WTC11 (cell line): Measurements from ENCODE around the gene CHD9NB. TPM values are rescaled to one million over a fixed set of nuclear protein-coding genes. Genes with fewer than 3 reads are reported as not detected.

ENCODE experiments used
- ATAC-seq: fragments of 200-7000 bp; cut with Tn5 transposase; 2 replicates; pipeline ENCODE4 v1.10.0; 2021; ENCODE audit warnings: mild to moderate bottlenecking, moderate library complexity
- Bru-seq: library from RNA; stranded (reverse); fragments of 400-500 nt; gene quantifications from one replicate; lab custom pipeline; 2021; lab: Mats Ljungman, UMichigan
- CTCF ChIA-PET: fragments of 300-600 bp; sonication (Branson Sonifier 250); formaldehyde crosslinking; loops from one replicate; lab custom pipeline; 2021; ENCODE audit warnings: antibody characterized with exemption; lab: Charles Lee
- POLR2A ChIA-PET: fragments of 350-600 bp; sonication (Branson Sonifier 250); formaldehyde crosslinking; loops from one replicate; lab custom pipeline; 2021; ENCODE audit warnings: antibody characterized with exemption; lab: Charles Lee
- DNase-seq: peaks from one replicate; pipeline ENCODE4 v3.0.0; 2021; ENCODE audit warnings: low spot score
- H3K27ac Mint-ChIP-seq: 2 replicates; pipeline ENCODE4 v1.8.0; 2021; ENCODE audit warnings: mixed read lengths
- H3K27me3 Mint-ChIP-seq: 2 replicates; pipeline ENCODE4 v1.8.0; 2021; ENCODE audit warnings: low read depth, mild to moderate bottlenecking, moderate library complexity, mixed read lengths
- H3K36me3 Mint-ChIP-seq: 2 replicates; pipeline ENCODE4 v1.8.0; 2021; ENCODE audit warnings: mixed read lengths
- H3K4me1 Mint-ChIP-seq: 2 replicates; pipeline ENCODE4 v1.8.0; 2022; ENCODE audit warnings: mixed read lengths
- H3K4me3 Mint-ChIP-seq: 2 replicates; pipeline ENCODE4 v1.8.0; 2021; ENCODE audit warnings: mild to moderate bottlenecking, moderate library complexity, mixed read lengths
- H3K9me3 Mint-ChIP-seq: 2 replicates; pipeline ENCODE4 v1.8.0; 2021; ENCODE audit warnings: mixed read lengths
- ERG ChIP-seq: fragments of 250-450 bp; sonication (Bioruptor Pico); IDR thresholded peaks from 2 replicates; pipeline ENCODE4 v1.8.0; 2021; ENCODE audit warnings: mild to moderate bottlenecking
- FOXK1 ChIP-seq: sonication (generic); formaldehyde crosslinking; IDR thresholded peaks from 2 replicates; pipeline ENCODE4 v1.8.0; 2022; ENCODE audit warnings: mild to moderate bottlenecking, moderate library complexity, missing genetic modification reagents
- GABPB1 ChIP-seq: sonication (generic); formaldehyde crosslinking; IDR thresholded peaks from 2 replicates; pipeline ENCODE4 v1.8.1; 2023; ENCODE audit warnings: mild to moderate bottlenecking, missing genetic modification reagents
- HMGA2 ChIP-seq: fragments of 250-450 bp; sonication (Bioruptor Pico); IDR thresholded peaks from 2 replicates; pipeline ENCODE4 v1.4.0; 2021; ENCODE audit warnings: mild to moderate bottlenecking, moderate library complexity
- JUN ChIP-seq: sonication (generic); formaldehyde crosslinking; IDR thresholded peaks from 2 replicates; pipeline ENCODE4 v1.8.0; 2023; ENCODE audit warnings: mild to moderate bottlenecking, missing genetic modification reagents
- NFATC4 ChIP-seq: fragments of 250-450 bp; sonication (Bioruptor Pico); IDR thresholded peaks from 2 replicates; pipeline ENCODE4 v1.9.0; 2021; ENCODE audit warnings: mild to moderate bottlenecking
- NFE2L1 ChIP-seq: sonication (generic); formaldehyde crosslinking; IDR thresholded peaks from 2 replicates; pipeline ENCODE4 v1.8.1; 2023; ENCODE audit warnings: missing genetic modification reagents
- TP53 ChIP-seq: sonication (generic); formaldehyde crosslinking; IDR thresholded peaks from 2 replicates; pipeline ENCODE4 v1.8.1; 2023; ENCODE audit warnings: mild to moderate bottlenecking, missing genetic modification reagents
- USF1 ChIP-seq: sonication (generic); formaldehyde crosslinking; IDR thresholded peaks from 2 replicates; pipeline ENCODE4 v1.8.0; 2022; ENCODE audit warnings: mild to moderate bottlenecking, missing genetic modification reagents
- ZBTB21 ChIP-seq: sonication (generic); formaldehyde crosslinking; IDR thresholded peaks from 2 replicates; pipeline ENCODE4 v1.8.1; 2023; ENCODE audit warnings: mild to moderate bottlenecking, missing genetic modification reagents, borderline replicate concordance
- ZBTB43 ChIP-seq: sonication (generic); formaldehyde crosslinking; IDR thresholded peaks from 2 replicates; pipeline ENCODE4 v1.8.1; 2023; ENCODE audit warnings: mild to moderate bottlenecking, missing genetic modification reagents
- ZNF121 ChIP-seq: sonication (generic); formaldehyde crosslinking; IDR thresholded peaks from 2 replicates; pipeline ENCODE4 v1.8.0; 2023; ENCODE audit warnings: missing genetic modification reagents
- ZNF263 ChIP-seq: sonication (generic); formaldehyde crosslinking; IDR thresholded peaks from 2 replicates; pipeline ENCODE4 v1.8.1; 2022; ENCODE audit warnings: low read depth, mild to moderate bottlenecking, moderate library complexity, missing genetic modification reagents
- ZNF396 ChIP-seq: fragments of 250-450 bp; sonication (Bioruptor Pico); IDR thresholded peaks from 2 replicates; pipeline ENCODE4 v1.8.0; 2021; ENCODE audit warnings: mild to moderate bottlenecking, moderate library complexity, borderline replicate concordance
- ZNF423 ChIP-seq: fragments of 250-450 bp; sonication (Bioruptor Pico); IDR thresholded peaks from 2 replicates; pipeline ENCODE4 v2.1.2; 2022; ENCODE audit warnings: mild to moderate bottlenecking, moderate library complexity
- ZNF671 ChIP-seq: fragments of 250-450 bp; sonication (Bioruptor Pico); IDR thresholded peaks from 2 replicates; pipeline ENCODE4 v1.8.0; 2021; ENCODE audit warnings: mild to moderate bottlenecking
- long read RNA-seq, 3 experiments: library from RNA in 1 of 3; library from capped mRNA in 1 of 3; library from polyadenylated mRNA in 1 of 3; unstranded in 2 of 3; stranded (forward) in 1 of 3; transcript quantifications; one replicate each; pipeline ENCODE4 v2.0.0, GENCODE V29; 2021
- total RNA-seq: library from RNA; stranded (reverse); gene quantifications from 3 replicates; pipeline ENCODE4 v1.2.3, GENCODE V29; 2021
- TF ChIP-seq, protein P1 (sequence below): sonication (generic); formaldehyde crosslinking; IDR thresholded peaks from 2 replicates; pipeline ENCODE4 v1.8.1; 2022; ENCODE audit warnings: mild to moderate bottlenecking, moderate library complexity, missing genetic modification reagents
- TF ChIP-seq, protein P2 (sequence below): fragments of 250-450 bp; sonication (Bioruptor Pico); conservative IDR thresholded peaks from 2 replicates; pipeline ENCODE4 v1.9.0; 2021; ENCODE audit warnings: mild to moderate bottlenecking
- TF ChIP-seq, protein P3 (sequence below): sonication (generic); formaldehyde crosslinking; IDR thresholded peaks from 2 replicates; pipeline ENCODE4 v1.8.1; 2022; ENCODE audit warnings: missing genetic modification reagents, borderline replicate concordance

CHD9NB gene
- total RNA-seq (2.9 to 3.5 TPM (median 3.0 TPM) in 3 replicates), Bru-seq, nascent RNA (percentile 36 among the genes with signal in this experiment)
- long read RNA-seq, experiment 1, result 0 reads
- long read RNA-seq, experiment 2, partial matches to known transcripts, result 0 of 3 reads
- long read RNA-seq, experiment 2, other reads (novel, unspliced or antisense), result 3 of 3 reads
- long read RNA-seq, experiment 3, partial matches to known transcripts, result 0 of 1 reads
- long read RNA-seq, experiment 3, other reads (novel, unspliced or antisense), result 1 of 1 reads

DNA sequence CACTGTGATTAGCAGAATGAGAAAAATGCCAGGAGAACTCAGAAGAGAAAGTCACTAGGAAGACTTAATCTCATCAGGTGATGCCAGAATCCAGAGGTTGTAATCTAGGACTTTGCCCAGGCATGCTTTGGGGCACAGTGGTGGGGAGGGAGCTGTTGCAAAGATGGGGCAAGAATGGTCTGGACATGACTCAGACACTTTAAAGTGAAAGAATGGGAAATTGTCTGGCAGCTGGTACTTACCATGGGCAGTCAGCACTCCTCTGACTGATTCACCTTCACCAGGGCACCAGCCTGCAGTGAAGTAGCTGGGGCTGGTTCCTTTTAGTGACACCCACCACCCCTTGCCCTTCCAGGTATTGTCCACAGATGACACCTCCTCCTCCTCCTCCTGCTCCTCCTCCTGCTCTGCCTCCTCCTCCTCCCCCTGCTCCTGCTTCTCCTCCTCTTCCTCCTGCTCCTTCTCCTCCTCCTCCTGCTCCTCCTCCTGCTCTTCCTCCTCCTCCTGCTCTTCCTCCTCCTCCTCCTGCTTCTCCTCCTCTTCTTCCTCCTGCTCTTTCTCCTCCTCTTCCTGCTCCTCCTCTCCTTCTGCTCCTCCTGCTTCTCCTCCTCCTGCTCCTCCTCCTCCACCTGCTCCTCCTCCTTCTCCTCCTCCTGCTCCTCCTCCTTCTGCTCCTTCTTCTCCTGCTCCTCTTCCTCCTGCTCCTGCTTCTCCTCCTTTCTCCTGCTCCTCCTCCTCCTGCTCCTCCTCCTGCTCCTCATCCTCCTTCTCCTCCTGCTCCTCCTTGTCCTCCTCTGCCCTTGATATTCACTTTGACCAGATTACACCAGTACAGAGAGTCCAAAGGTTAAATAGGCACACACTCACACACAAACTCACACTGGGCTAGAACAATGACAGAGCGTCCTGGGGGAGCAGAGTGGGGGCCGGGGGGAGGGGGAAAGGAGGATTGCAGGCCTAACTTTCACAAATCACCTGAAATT, at the start of gene CHD9NB:
CHD9NB (minus strand) TSS at position 379 of the 983 bp plus-strand sequence. CDS start 8,739 bp downstream, outside the sequence.
- ChIA-PET CTCF (interaction anchor here (1.5 kb wide), 1 partner anchor 30 kb away, joined by 3 read pairs; no protein-coding TSS in a partner anchor), POLR2A (no interaction called here)
- Mint-ChIP-seq H3K36me3 (peaks cover 2% of the 10 kb centered on the region; the same call in 1 of the 2 replicates), H3K9me3 (no peaks in the 10 kb centered on the region), H3K27ac (no peak within 1 kb of the TSS), H3K4me1 (peaks cover 30% of the 10 kb centered on the region)
- DNase-seq (no peak), ATAC-seq (no peak)
- peak; percentile 94 for TF ChIP-seq ZNF263 (CRISPR knock-in tag)
- TF ChIP-seq NFE2L1, result 0 out of 2 replicates have a peak, but pooled peaks have one; percentile 12
- no peak for TF ChIP-seq TP53 (CRISPR knock-in tag)
- no peak for TF ChIP-seq ZNF423
- TF ChIP-seq GABPB1 (CRISPR knock-in tag), result peak; percentile 72
- TF ChIP-seq, all 79 proteins: peak for 3
- Mint-ChIP-seq H3K4me3 (no peak within 1 kb of the TSS), H3K27me3 (peaks cover 10% of the 10 kb centered on the region; the same call in 1 of the 2 replicates)

DNA sequence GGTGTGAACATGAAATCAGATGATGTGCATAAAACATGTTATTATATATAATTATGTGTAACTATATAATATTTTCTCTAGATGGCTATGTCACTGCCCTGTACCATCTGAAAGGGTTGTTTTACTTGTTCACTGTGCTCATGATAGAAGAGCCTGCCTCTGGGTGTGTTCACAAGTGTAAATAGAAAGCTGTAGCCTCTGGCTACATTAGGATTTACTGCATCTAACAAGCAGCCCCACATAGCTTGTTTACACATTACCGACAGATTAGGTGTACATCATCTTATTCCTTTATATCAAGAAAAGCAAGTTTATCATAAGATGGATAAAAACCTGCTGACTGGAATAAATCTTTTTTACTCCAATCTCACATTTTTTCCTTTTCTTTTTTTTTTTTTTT, 48.2 kb upstream of the CHD9NB start:
- Mint-ChIP-seq H3K9me3 (no peaks in the 10 kb centered on the region), H3K27me3 (no peaks in the 10 kb centered on the region), H3K4me3 (no peak overlapping the region), H3K36me3 (no peaks in the 10 kb centered on the region), H3K4me1 (peaks cover 40% of the 10 kb centered on the region), H3K27ac (no peak overlapping the region)
- TF ChIP-seq, protein P1, sequence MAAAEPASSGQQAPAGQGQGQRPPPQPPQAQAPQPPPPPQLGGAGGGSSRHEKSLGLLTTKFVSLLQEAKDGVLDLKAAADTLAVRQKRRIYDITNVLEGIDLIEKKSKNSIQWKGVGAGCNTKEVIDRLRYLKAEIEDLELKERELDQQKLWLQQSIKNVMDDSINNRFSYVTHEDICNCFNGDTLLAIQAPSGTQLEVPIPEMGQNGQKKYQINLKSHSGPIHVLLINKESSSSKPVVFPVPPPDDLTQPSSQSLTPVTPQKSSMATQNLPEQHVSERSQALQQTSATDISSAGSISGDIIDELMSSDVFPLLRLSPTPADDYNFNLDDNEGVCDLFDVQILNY (CRISPR knock-in tag), result no peak
- TF ChIP-seq, protein P2, sequence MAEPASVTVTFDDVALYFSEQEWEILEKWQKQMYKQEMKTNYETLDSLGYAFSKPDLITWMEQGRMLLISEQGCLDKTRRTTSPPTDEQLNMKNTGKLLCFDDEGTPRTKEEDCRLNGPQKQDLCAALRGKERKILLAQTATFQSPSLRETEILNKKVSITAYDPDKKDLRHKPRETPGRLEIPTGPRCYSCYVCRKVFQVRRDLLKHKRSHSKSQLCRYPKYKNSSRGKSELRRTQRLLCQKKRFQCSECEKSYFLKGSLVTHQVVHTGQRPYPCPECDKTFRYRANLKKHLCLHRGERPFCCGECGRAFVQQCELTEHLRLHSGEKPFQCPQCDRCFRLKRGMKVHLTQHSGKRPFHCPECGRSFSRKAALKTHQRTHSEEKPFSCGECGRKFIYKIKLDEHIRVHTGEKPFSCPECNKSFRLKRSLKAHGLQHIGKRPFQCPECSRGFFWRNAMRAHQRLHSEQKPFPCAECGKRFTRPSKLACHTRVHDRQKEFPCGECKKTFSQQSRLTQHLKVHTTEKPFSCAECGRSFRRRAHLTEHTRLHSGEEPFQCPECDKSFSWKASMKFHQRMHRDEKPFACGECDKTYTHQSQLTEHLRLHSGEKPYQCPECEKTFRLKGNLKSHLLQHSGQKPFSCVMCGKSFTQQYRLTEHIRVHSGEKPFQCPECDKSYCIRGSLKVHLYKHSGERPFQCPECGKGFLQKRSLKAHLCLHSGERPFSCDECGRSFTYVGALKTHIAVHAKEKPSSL (CRISPR knock-in tag), result no peak
- TF ChIP-seq JUN, result no peak
- no peak for TF ChIP-seq ZBTB21 (CRISPR knock-in tag)
- TF ChIP-seq, protein P3, sequence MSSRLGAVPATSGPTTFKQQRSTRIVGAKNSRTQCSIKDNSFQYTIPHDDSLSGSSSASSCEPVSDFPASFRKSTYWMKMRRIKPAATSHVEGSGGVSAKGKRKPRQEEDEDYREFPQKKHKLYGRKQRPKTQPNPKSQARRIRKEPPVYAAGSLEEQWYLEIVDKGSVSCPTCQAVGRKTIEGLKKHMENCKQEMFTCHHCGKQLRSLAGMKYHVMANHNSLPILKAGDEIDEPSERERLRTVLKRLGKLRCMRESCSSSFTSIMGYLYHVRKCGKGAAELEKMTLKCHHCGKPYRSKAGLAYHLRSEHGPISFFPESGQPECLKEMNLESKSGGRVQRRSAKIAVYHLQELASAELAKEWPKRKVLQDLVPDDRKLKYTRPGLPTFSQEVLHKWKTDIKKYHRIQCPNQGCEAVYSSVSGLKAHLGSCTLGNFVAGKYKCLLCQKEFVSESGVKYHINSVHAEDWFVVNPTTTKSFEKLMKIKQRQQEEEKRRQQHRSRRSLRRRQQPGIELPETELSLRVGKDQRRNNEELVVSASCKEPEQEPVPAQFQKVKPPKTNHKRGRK (CRISPR knock-in tag), result no peak
- no peak for TF ChIP-seq ZNF121 (CRISPR knock-in tag)
- no peak for TF ChIP-seq ERG (CRISPR knock-in tag)
- no peak for TF ChIP-seq ZBTB43
- TF ChIP-seq ZNF671 (CRISPR knock-in tag), result no peak
- no peak for TF ChIP-seq ZNF396 (CRISPR knock-in tag)
- no peak for TF ChIP-seq FOXK1 (CRISPR knock-in tag)
- no peak for TF ChIP-seq NFATC4 (CRISPR knock-in tag)
- TF ChIP-seq USF1 (CRISPR knock-in tag), result no peak
- TF ChIP-seq ZNF263 (CRISPR knock-in tag), result no peak
- TF ChIP-seq HMGA2 (CRISPR knock-in tag), result no peak
- CTCF ChIA-PET, result no interaction called here
- POLR2A ChIA-PET, result no interaction called here
- no peak for DNase-seq
- ATAC-seq, result no peak
